SK-N-SH treated with all-trans-retinoic acid at 6 μM for 48 hours (cell line): ENCODE results near the gene SHC4.

ENCODE experiments used
- ESRRG ChIP-seq: fragments of 250-450 bp; sonication (Bioruptor Pico); IDR thresholded peaks from 2 replicates; pipeline ENCODE4 v1.6.1; 2021; ENCODE audit warnings: mild to moderate bottlenecking
- TCF4 ChIP-seq: fragments of 250-450 bp; sonication (Bioruptor Pico); IDR thresholded peaks from 2 replicates; pipeline ENCODE4 v1.8.0; 2021; ENCODE audit warnings: mild to moderate bottlenecking, moderate library complexity, borderline replicate concordance
- ZNF70 ChIP-seq: fragments of 450-650 bp; formaldehyde crosslinking; IDR thresholded peaks from 2 replicates; pipeline ENCODE4 v1.5.0; 2020; ENCODE audit warnings: mild to moderate bottlenecking, moderate library complexity

- no peak for TF ChIP-seq TCF4 (CRISPR knock-in tag)
- TF ChIP-seq ESRRG (CRISPR knock-in tag), result no peak
- TF ChIP-seq ZNF70 (CRISPR knock-in tag), result no peak
Observed at GRCh38 chr15:48946074-48946839, 17.5 kb downstream of the SHC4 start.
